ENCODE measurements around the gene TOMM5.

TOMM5 gene

DNA sequence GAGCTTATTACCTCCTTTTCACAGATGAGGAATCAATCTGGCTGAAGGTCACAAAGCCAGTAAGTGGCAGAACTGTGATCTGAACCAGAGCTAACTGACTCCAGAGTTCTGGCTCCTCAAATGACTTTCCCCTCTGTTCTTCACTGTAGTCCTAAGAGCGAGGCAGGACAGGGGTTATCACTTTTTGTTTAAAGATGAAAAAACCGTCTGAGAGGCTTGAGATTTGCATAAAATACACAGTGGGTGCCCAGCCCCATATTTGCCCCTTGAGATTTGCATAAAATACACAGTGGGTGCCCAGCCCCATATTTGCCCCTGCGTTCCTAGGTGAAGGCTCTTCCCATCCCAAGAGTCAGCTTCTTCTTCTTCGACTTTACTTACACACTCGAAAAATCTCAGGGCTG is 16.9 kb downstream of the TOMM5 start:
- no peaks in the 10 kb centered on the region for H3K9me3 ChIP-seq
- H3K36me3 ChIP-seq: peaks cover 32% of the 10 kb centered on the region
- no peak for DNase-seq
- H3K4me1 ChIP-seq: no peaks in the 10 kb centered on the region; the same call in 1 of the 2 replicates
- H3K4me3 ChIP-seq (ENCODE audit: low read depth, low read length): peak overlapping the region; percentile 87
- no peaks in the 10 kb centered on the region for H3K27me3 ChIP-seq
- TF ChIP-seq CTCF (IDR thresholded peaks at IDR 0.05; ENCODE audit: low read depth, low read length): no peak

GRCh38 chr9:37575001-37575400 is 17.4 kb downstream of the TOMM5 start:
- peak; percentile 25 for DNase-seq
- TF ChIP-seq CTCF (IDR thresholded peaks at IDR 0.05; ENCODE audit: low read depth, low read length): no peak
- Histone ChIP-seq H3K4me1 (no peaks in the 10 kb centered on the region; the same call in 1 of the 2 replicates), H3K9me3 (no peaks in the 10 kb centered on the region), H3K36me3 (peaks cover 26% of the 10 kb centered on the region), H3K27me3 (no peaks in the 10 kb centered on the region), H3K4me3 (ENCODE audit: low read depth, low read length) (peak overlapping the region; percentile 87)

GRCh38 chr9:37574241-37574721 is 18.1 kb downstream of the TOMM5 start:
- Histone ChIP-seq H3K27me3 (no peaks in the 10 kb centered on the region), H3K4me1 (no peaks in the 10 kb centered on the region; the same call in 1 of the 2 replicates), H3K4me3 (ENCODE audit: low read depth, low read length) (peak overlapping the region; percentile 87), H3K36me3 (peaks cover 23% of the 10 kb centered on the region), H3K9me3 (no peaks in the 10 kb centered on the region)
- peak; percentile 21 for DNase-seq
- no peak for TF ChIP-seq CTCF (IDR thresholded peaks at IDR 0.05; ENCODE audit: low read depth, low read length)

DNA sequence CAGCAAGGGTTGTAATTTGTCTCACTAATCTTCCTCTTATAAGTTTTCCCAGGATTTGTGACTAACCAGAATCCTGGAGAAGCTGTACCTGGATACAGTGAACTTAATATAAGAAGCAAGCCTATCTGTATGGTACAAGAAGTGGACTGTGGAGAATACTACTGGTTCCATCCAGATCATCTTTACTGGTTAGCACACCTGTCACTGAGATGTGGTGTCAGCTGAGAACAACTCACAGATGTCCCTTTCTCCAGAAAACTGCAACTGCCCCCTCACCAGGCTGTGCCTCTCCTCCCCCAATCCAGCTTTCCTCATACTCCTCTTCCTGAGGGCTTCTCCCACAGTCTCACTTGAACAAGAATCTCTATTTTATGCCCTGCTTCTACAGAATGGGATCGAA is 21.1 kb downstream of the TOMM5 start:
- no peaks in the 10 kb centered on the region for H3K4me1 ChIP-seq
- H3K27me3 ChIP-seq: no peaks in the 10 kb centered on the region
- H3K36me3 ChIP-seq: peaks cover 28% of the 10 kb centered on the region
- no peaks in the 10 kb centered on the region for H3K9me3 ChIP-seq
- no peak for DNase-seq
- H3K4me3 ChIP-seq (ENCODE audit: low read depth, low read length): no peak overlapping the region
- no peak for TF ChIP-seq CTCF (IDR thresholded peaks at IDR 0.05; ENCODE audit: low read depth, low read length)

- H3K4me3 ChIP-seq (ENCODE audit: low read depth, low read length): no peak overlapping the region
- H3K27me3 ChIP-seq: no peaks in the 10 kb centered on the region
- H3K9me3 ChIP-seq: no peaks in the 10 kb centered on the region; the same call in 1 of the 2 replicates
- H3K36me3 ChIP-seq: peaks cover 37% of the 10 kb centered on the region
- DNase-seq: no peak
- H3K4me1 ChIP-seq: no peaks in the 10 kb centered on the region
- TF ChIP-seq CTCF (IDR thresholded peaks at IDR 0.05; ENCODE audit: low read depth, low read length): no peak
These were observed 25.7 kb downstream of the TOMM5 start for GRCh38 chr9:37566716-37567115.

DNA sequence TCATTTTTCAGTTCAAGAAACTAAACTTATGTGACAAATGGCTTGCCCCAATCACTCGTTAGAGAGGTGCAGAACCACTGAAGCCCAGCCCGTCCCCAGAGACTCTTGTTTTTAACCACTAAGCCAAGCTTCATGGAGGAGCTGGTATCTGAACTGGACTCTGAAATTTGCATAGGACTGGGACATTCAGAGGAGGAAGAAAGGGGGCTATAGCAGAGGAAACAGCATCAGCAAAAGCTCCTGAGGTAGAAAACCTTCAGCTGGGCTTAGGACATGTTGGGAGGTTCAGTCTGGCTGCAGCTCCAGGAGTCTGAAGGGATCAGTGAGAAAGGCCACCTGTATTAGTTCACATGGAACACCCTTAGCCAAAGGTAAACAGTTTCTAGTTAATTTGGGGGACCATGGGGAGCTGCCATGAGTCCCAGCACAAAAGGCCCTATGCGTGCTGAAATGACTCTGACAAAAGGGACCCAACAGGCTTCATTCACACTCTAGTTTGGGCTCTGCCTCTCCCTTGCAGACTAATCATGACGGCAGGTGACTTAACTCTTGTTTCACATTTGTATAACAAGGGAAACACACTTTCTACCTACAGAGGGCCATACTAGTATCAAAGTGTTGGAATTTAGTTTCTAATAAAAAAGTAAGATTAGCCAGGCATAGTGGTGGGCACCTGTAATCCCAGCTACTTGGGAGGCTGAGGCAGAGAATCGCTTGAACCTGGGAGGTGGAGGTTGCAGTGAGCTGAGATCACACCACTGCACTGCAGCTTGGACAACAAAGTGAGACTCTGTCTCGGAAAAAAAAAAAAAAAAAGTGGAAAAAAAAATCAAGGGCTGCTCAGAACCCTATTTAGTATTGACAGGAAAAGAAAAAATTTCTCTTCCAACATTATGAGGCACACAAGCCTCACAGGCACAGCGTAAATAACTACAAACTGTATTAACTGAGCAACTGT is 26.5 kb downstream of the TOMM5 start:
- Histone ChIP-seq H3K27me3 (no peaks in the 10 kb centered on the region), H3K4me3 (ENCODE audit: low read depth, low read length) (no peak overlapping the region), H3K4me1 (no peaks in the 10 kb centered on the region), H3K36me3 (peaks cover 37% of the 10 kb centered on the region), H3K9me3 (no peaks in the 10 kb centered on the region; the same call in 1 of the 2 replicates)
- DNase-seq: no peak
- no peak for TF ChIP-seq CTCF (IDR thresholded peaks at IDR 0.05; ENCODE audit: low read depth, low read length)

Measured in BE2C (cell line).